VCaP (cell line): ENCODE data around the gene KCNMA1.
A peak's percentile ranks its signal among the peaks of the same experiment; 100 is the strongest.

Experiments
- H3K27ac ChIP-seq: fragments of 450-650 bp; 2 replicates; pipeline ENCODE4 v1.5.1; 2017
- TF ChIP-seq, protein P1 (sequence below): fragments of 450-650 bp; conservative IDR thresholded peaks from 2 replicates; pipeline ENCODE4 v1.5.1; 2017; ENCODE audit warnings: mild to moderate bottlenecking, moderate library complexity

KCNMA1 gene

GRCh38 chr10:77537071-77537470 lies 100.5 kb downstream of the KCNMA1 start:
- TF ChIP-seq, protein P1, sequence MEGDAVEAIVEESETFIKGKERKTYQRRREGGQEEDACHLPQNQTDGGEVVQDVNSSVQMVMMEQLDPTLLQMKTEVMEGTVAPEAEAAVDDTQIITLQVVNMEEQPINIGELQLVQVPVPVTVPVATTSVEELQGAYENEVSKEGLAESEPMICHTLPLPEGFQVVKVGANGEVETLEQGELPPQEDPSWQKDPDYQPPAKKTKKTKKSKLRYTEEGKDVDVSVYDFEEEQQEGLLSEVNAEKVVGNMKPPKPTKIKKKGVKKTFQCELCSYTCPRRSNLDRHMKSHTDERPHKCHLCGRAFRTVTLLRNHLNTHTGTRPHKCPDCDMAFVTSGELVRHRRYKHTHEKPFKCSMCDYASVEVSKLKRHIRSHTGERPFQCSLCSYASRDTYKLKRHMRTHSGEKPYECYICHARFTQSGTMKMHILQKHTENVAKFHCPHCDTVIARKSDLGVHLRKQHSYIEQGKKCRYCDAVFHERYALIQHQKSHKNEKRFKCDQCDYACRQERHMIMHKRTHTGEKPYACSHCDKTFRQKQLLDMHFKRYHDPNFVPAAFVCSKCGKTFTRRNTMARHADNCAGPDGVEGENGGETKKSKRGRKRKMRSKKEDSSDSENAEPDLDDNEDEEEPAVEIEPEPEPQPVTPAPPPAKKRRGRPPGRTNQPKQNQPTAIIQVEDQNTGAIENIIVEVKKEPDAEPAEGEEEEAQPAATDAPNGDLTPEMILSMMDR, result no peak
- no peak overlapping the region for H3K27ac ChIP-seq

- H3K27ac ChIP-seq, result peak overlapping the region; percentile 38
- TF ChIP-seq, protein P1, result no peak
Observed at GRCh38 chr10:77533887-77534278, 103.7 kb downstream of the KCNMA1 start.

GRCh38 chr10:77533146-77533886 lies 104.3 kb downstream of the KCNMA1 start:
- peak overlapping the region; percentile 38 for H3K27ac ChIP-seq
- TF ChIP-seq, protein P1, result no peak

DNA sequence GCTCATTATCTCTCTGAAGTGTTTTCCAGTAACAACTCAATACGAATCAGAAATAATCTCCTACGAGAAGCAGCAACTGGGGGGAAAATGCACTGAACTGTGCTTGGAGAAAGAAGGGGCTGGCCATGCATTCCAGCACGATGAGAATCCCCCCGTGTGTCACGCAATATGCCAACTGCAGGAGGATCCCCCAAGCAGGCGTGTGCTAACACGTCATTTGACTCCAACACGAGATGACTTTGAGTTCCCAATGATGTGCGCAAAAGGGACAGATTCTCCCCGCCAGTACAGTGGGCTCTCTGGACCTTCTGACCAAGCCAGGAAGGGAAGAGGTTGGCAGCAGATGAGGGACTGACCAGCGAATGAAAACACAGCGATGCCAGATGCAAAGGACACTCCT lies 105.5 kb downstream of the KCNMA1 start:
- TF ChIP-seq, protein P1, result no peak
- no peak overlapping the region for H3K27ac ChIP-seq

GRCh38 chr10:77531441-77532001 lies 106.1 kb downstream of the KCNMA1 start:
- TF ChIP-seq, protein P1, result no peak
- no peak overlapping the region for H3K27ac ChIP-seq

DNA sequence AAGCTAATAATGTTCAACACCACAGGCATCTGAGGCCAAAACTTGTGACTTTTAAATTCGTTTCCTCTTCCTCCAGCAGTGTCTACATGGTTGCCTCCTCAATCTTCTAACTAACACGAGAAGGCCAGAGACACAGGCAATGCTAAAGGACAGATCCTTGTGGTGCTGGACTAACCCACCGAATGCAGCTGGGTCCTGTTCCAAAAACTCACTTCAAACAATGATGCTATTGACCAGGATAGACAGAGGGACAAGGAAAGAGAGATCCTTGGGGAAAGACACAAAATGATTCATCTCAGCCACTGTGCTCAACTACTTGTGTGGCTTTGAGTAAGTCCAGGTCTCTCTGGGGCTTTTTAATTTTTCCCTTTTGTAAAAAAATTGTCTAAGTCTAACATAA lies 107.6 kb downstream of the KCNMA1 start:
- TF ChIP-seq, protein P1, result no peak

DNA sequence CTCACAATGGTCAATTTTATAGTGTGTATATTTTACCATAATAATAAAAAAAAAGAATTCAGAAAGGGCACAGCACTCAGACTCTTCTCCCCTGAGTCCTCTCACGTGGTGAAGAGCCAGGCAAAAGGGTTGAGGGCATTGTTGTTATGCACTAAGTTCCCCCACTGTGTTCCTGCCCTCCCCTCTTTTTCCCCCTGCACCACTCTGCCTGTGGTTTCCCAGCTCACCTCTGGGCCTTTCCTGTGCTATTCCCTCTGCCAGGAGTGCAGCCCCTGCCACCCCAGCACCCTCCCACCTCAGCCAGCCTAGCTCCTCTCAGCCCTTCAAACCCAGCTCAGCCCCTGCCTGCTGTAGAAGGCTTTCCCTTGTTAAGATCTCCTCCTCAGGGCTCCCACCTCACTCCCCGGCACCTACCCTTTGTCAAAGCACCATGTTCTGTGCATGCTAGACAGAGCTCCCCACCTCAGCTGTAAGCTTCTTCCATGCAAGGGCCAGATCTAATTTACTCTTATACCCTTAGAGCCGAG lies 108.5 kb downstream of the KCNMA1 start:
- TF ChIP-seq, protein P1, result no peak
- H3K27ac ChIP-seq, result no peak overlapping the region

More for the DNA sequence above, 107.6 kb downstream of the KCNMA1 start:
- H3K27ac ChIP-seq, result no peak overlapping the region
